Smooth muscle cell of the umbilical artery (primary cell): Measurements from ENCODE around the gene PLA2G1B. TPM values are rescaled to one million over a fixed set of nuclear protein-coding genes. Genes with fewer than 3 reads are reported as not detected.

Experiments used
- total RNA-seq: library from RNA; depleted of rRNA; stranded (reverse); fragments of >200 nt; gene quantifications from 2 replicates; pipeline ENCODE4 v1.2.3, GENCODE V29; 2014

PLA2G1B gene
- not detected in 2 replicates for total RNA-seq

GRCh38 chr12:120327593-120327992, at the start of gene PLA2G1B:
TSS of gene PLA2G1B (minus strand) at chr12:120327779. CDS start at chr12:120327753, 26 bp downstream.

GRCh38 chr12:120368789-120369602, 41.4 kb upstream of the PLA2G1B start, which contains the start of gene MSI1:
TSS of gene MSI1 (minus strand) at chr12:120369164. CDS start at chr12:120369091, 73 bp downstream.

GRCh38 chr12:120301962-120302815, 25.4 kb downstream of the PLA2G1B start, which contains the start of gene SIRT4:
TSS of gene SIRT4 (plus strand) at chr12:120302321. CDS start at chr12:120303562, 1,241 bp downstream.

GRCh38 chr12:120292661-120293531, 34.7 kb downstream of the PLA2G1B start, which contains the start of gene RNU4-1:
TSS of gene RNU4-1 (minus strand) at chr12:120293237.

Other genes with a start within 250 kb of the PLA2G1B start
- gene RAB35, start 211.0 kb downstream of the PLA2G1B start, total RNA-seq: 16.9 and 27.5 TPM in 2 replicates
- 89.4 and 210 TPM in 2 replicates for gene GCN1, start 133.1 kb downstream of the PLA2G1B start, total RNA-seq
- gene RPLP0, start 126.7 kb downstream of the PLA2G1B start, total RNA-seq: 1,799 and 3,968 TPM in 2 replicates
- 22.9 and 87.4 TPM in 2 replicates for gene PXN, start 62.0 kb downstream of the PLA2G1B start, total RNA-seq
- under 0.01 TPM in 2 replicates for gene RNU4-2, start 35.9 kb downstream of the PLA2G1B start, total RNA-seq
- gene RNU4-1, start 34.5 kb downstream of the PLA2G1B start, total RNA-seq: under 0.01 TPM in 1 of 2 replicates, not detected in the other
- gene SIRT4, start 25.5 kb downstream of the PLA2G1B start, total RNA-seq: 0.69 and 2.7 TPM in 2 replicates
- gene MSI1, start 41.4 kb upstream of the PLA2G1B start, total RNA-seq: not detected in 2 replicates
- 267 and 524 TPM in 2 replicates for gene COX6A1, start 110.3 kb upstream of the PLA2G1B start, total RNA-seq
- gene TRIAP1, start 118.6 kb upstream of the PLA2G1B start, total RNA-seq: 19.3 and 24.9 TPM in 2 replicates
- 18.4 and 23.9 TPM in 2 replicates for gene GATC, start 118.7 kb upstream of the PLA2G1B start, total RNA-seq
- gene SRSF9, start 142.0 kb upstream of the PLA2G1B start, total RNA-seq: 190 and 243 TPM in 2 replicates
- 255 and 301 TPM in 2 replicates for gene DYNLL1, start 168.3 kb upstream of the PLA2G1B start, total RNA-seq
- gene COQ5, start 201.4 kb upstream of the PLA2G1B start, total RNA-seq: 30.5 and 33.6 TPM in 2 replicates
- 137 and 223 TPM in 2 replicates for gene RNF10, start 206.6 kb upstream of the PLA2G1B start, total RNA-seq